H1 (cell line): ENCODE data around the gene AVP. TPM values are rescaled to one million over a fixed set of nuclear protein-coding genes. Genes with fewer than 3 reads are reported as not detected.

Experiments used
- CTCF ChIA-PET: fragments of 300-600 bp; sonication (Branson Sonifier 250); formaldehyde crosslinking; loops from one replicate; lab custom pipeline; 2021; ENCODE audit not compliant: partially characterized antibody; lab: Charles Lee
- POLR2A ChIA-PET: fragments of 300-600 bp; sonication (Branson Sonifier 250); formaldehyde crosslinking; loops from one replicate; lab custom pipeline; 2021; ENCODE audit warnings: inconsistent platforms; ENCODE audit not compliant: partially characterized antibody; lab: Charles Lee
- DNase-seq, 2 experiments: peaks; one replicate each; pipeline versions ENCODE4 v3.0.0 to v3.0.0-alpha.2; 2010 to 2022; ENCODE audit warnings: low spot score in 2 of 2, low read depth in 1 of 2, mixed read lengths in 1 of 2
- FAIRE-seq: peaks from 2 replicates; lab custom pipeline; 2011; peaks lifted over from hg19 to GRCh38; lab: Jason Lieb, UNC
- H2AFZ ChIP-seq: 2 replicates; pipeline ENCODE4 v1.8.1; 2012; ENCODE audit warnings: low read length, inconsistent platforms
- H2AK5ac ChIP-seq: 2 replicates; pipeline ENCODE4 v1.6.1; 2013; ENCODE audit warnings: low read depth, low read length
- H2BK120ac ChIP-seq: replicated peaks from 2 replicates; pipeline ENCODE3; 2013; ENCODE audit warnings: low read depth, low read length, inconsistent platforms
- H2BK12ac ChIP-seq: 2 replicates; pipeline ENCODE4 v1.6.1; 2013; ENCODE audit warnings: low read depth, low read length
- H2BK15ac ChIP-seq: 2 replicates; pipeline ENCODE4 v1.6.1; 2013; ENCODE audit warnings: low read length
- H2BK20ac ChIP-seq: 2 replicates; pipeline ENCODE4 v1.6.1; 2013; ENCODE audit warnings: low read length
- H2BK5ac ChIP-seq: 2 replicates; pipeline ENCODE4 v1.6.1; 2013; ENCODE audit warnings: low read depth, low read length
- H3K14ac ChIP-seq: 2 replicates; pipeline ENCODE4 v1.6.1; 2013; ENCODE audit warnings: inconsistent platforms; ENCODE audit not compliant: insufficient read length
- H3K18ac ChIP-seq: 2 replicates; pipeline ENCODE4 v1.6.1; 2013; ENCODE audit warnings: low read length; ENCODE audit errors: extremely low read depth
- H3K23ac ChIP-seq: 2 replicates; pipeline ENCODE4 v1.6.1; 2013; ENCODE audit warnings: inconsistent platforms; ENCODE audit not compliant: insufficient read length
- H3K23me2 ChIP-seq: 2 replicates; pipeline ENCODE4 v1.6.1; 2013; ENCODE audit warnings: low read depth, low read length
- H3K27ac ChIP-seq: 2 replicates; pipeline ENCODE4 v1.6.1; 2011; ENCODE audit warnings: low read depth, low read length, inconsistent platforms
- H3K27me3 ChIP-seq, 4 experiments: replicated peaks in 1 of 4; 1 replicate in 1 of 4; 2 replicates in 3 of 4; pipeline versions ENCODE4 v1.6.1 to v1.8.1; 2011 to 2013; ENCODE audit warnings: low read length in 3 of 4, mild to moderate bottlenecking in 3 of 4, inconsistent platforms in 2 of 4, mixed read lengths in 2 of 4, moderate library complexity in 1 of 4; ENCODE audit not compliant: control insufficient read depth in 3 of 4, insufficient read depth in 3 of 4; ENCODE audit errors: extremely low read depth in 1 of 4
- H3K36me3 ChIP-seq, 4 experiments: 2 replicates each; pipeline versions ENCODE4 v1.6.1 to v1.8.1; 2011 to 2013; ENCODE audit warnings: mild to moderate bottlenecking in 4 of 4, low read length in 3 of 4, moderate library complexity in 2 of 4, control low read depth in 1 of 4, inconsistent platforms in 1 of 4; ENCODE audit not compliant: insufficient read depth in 4 of 4, control insufficient read depth in 2 of 4
- H3K4ac ChIP-seq: replicated peaks from 2 replicates; pipeline ENCODE3; 2013; ENCODE audit warnings: low read length, low read depth, mixed read lengths, inconsistent platforms; ENCODE audit not compliant: insufficient read length
- H3K4me1 ChIP-seq, 4 experiments: replicated peaks in 1 of 4; 1 replicate in 1 of 4; 2 replicates in 3 of 4; pipeline versions ENCODE4 v1.6.1 to v1.8.1; 2011 to 2013; ENCODE audit warnings: low read length in 3 of 4, inconsistent platforms in 2 of 4, mixed read lengths in 1 of 4; ENCODE audit not compliant: insufficient read depth in 4 of 4, control insufficient read depth in 3 of 4
- H3K4me2 ChIP-seq, 2 experiments: 2 replicates each; pipeline versions ENCODE4 v1.6.1 to v1.8.1; 2011 to 2013; ENCODE audit warnings: low read depth in 2 of 2, low read length in 2 of 2, control low read depth in 1 of 2, inconsistent platforms in 1 of 2, mild to moderate bottlenecking in 1 of 2; ENCODE audit not compliant: insufficient read depth in 1 of 2
- H3K4me3 ChIP-seq, 4 experiments: fragments of 200-600, 300-600 bp in 1 of 4; sonication (generic), shearing (Covaris generic), sonication (Bioruptor Twin) in 1 of 4; 2 replicates each; pipeline versions ENCODE4 v1.5.1 to v1.8.1; 2011 to 2016; ENCODE audit warnings: low read length in 4 of 4, low read depth in 3 of 4, control low read depth in 2 of 4, inconsistent platforms in 2 of 4, mild to moderate bottlenecking in 2 of 4, mixed read lengths in 1 of 4, moderate library complexity in 1 of 4; ENCODE audit not compliant: insufficient read depth in 2 of 4; ENCODE audit errors: extremely low read depth in 1 of 4
- H3K56ac ChIP-seq: replicated peaks from 2 replicates; pipeline ENCODE3; 2013; ENCODE audit warnings: low read depth, mild to moderate bottlenecking, mixed read lengths, low read length, inconsistent platforms; ENCODE audit not compliant: insufficient read length
- H3K79me1 ChIP-seq: 2 replicates; pipeline ENCODE4 v1.6.1; 2013; ENCODE audit warnings: low read depth, low read length, control low read depth
- H3K79me2 ChIP-seq, 2 experiments: 2 replicates each; pipeline versions ENCODE4 v1.6.1 to v1.8.1; 2012 to 2013; ENCODE audit warnings: low read length in 2 of 2, mild to moderate bottlenecking in 2 of 2, inconsistent platforms in 1 of 2; ENCODE audit not compliant: insufficient read depth in 2 of 2, control insufficient read depth in 1 of 2
- H3K9ac ChIP-seq, 4 experiments: replicated peaks in 1 of 4; 1 replicate in 1 of 4; 2 replicates in 3 of 4; pipeline versions ENCODE4 v1.6.1 to v1.8.1; 2011 to 2013; ENCODE audit warnings: low read depth in 3 of 4, low read length in 3 of 4, control low read depth in 2 of 4, mild to moderate bottlenecking in 2 of 4, moderate library complexity in 2 of 4, inconsistent platforms in 1 of 4; ENCODE audit errors: extremely low read depth in 1 of 4
- H3K9me3 ChIP-seq, 2 experiments: 2 replicates each; pipeline versions ENCODE4 v1.6.1 to v1.8.1; 2012 to 2013; ENCODE audit warnings: mild to moderate bottlenecking in 2 of 2, moderate library complexity in 2 of 2, control low read depth in 1 of 2, inconsistent platforms in 1 of 2, low read depth in 1 of 2, low read length in 1 of 2, mixed read lengths in 1 of 2; ENCODE audit not compliant: insufficient read depth in 2 of 2
- H4K20me1 ChIP-seq, 2 experiments: replicated peaks in 1 of 2; 2 replicates each; pipeline versions ENCODE3 to v1.8.1; 2011 to 2013; ENCODE audit warnings: inconsistent platforms in 2 of 2, low read length in 2 of 2, mild to moderate bottlenecking in 1 of 2; ENCODE audit not compliant: insufficient read depth in 2 of 2, control insufficient read depth in 1 of 2
- H4K5ac ChIP-seq: 2 replicates; pipeline ENCODE4 v1.6.1; 2013; ENCODE audit warnings: low read length, low read depth, mixed read lengths, inconsistent platforms; ENCODE audit not compliant: insufficient read length
- H4K8ac ChIP-seq: 2 replicates; pipeline ENCODE4 v1.8.0; 2013; ENCODE audit warnings: mild to moderate bottlenecking, moderate library complexity, low read length, inconsistent platforms; ENCODE audit not compliant: insufficient read depth; ENCODE audit errors: extremely low read depth
- H4K91ac ChIP-seq: replicated peaks from 2 replicates; pipeline ENCODE3; 2013; ENCODE audit warnings: low read length, mixed read lengths, inconsistent platforms; ENCODE audit not compliant: insufficient read length
- ASH2L ChIP-seq: fragments of 200-600, 300-600 bp; sonication (generic); IDR thresholded peaks from one replicate; pipeline ENCODE4 v1.7.1; 2017; ENCODE audit warnings: low read length
- WGBS, 2 experiments: shearing (Covaris generic) in 1 of 2; methylation state at CpG; one replicate each; pipeline versions ENCODE4 v1.1.6 to v1.1.7; 2013 to 2015; ENCODE audit warnings: low lambda C conversion rate in 2 of 2, mixed read lengths in 2 of 2, inconsistent platforms in 1 of 2, low coverage in 1 of 2, missing lambda C conversion rate in 1 of 2; ENCODE audit not compliant: insufficient replicate concordance in 2 of 2, insufficient coverage in 1 of 2, insufficient read length in 1 of 2; ENCODE audit errors: extremely low coverage in 1 of 2, missing lambda C conversion rate in 1 of 2; 5-methylcytosine and 5-hydroxymethylcytosine counted together
- polyA plus RNA-seq, 7 experiments: library from polyadenylated mRNA; depleted of rRNA in 3 of 7; stranded (reverse) in 5 of 7; unstranded in 2 of 7; fragments of >200 nt in 5 of 7; fragments of 200-250 nt in 2 of 7; gene quantifications; 1 replicate in 5 of 7; 2 replicates in 1 of 7; 4 replicates in 1 of 7; pipeline versions ENCODE4 v1.2.1 to v1.2.3, GENCODE V29; 2011 to 2013; ENCODE audit warnings: missing spikeins in 2 of 7, mixed read lengths in 2 of 7
- total RNA-seq: library from RNA; stranded (reverse); fragmentation: NEBNext Ultra II Directional; extraction: Animal tissue kit (Norgen Biotek cat#: 25700); gene quantifications from 2 replicates; pipeline ENCODE4 v1.2.1, GENCODE V29; 2021

Gene AVP
- total and polyA plus RNA-seq, 2 of the 8 experiments (the other 6 are each of a cell fraction or from before 2014, with no cell fraction given): 0.18 TPM; not detected in 1

- Histone ChIP-seq H4K5ac (no peak overlapping the region), H2AFZ (no peak overlapping the region), H3K56ac (no peak overlapping the region), H3K4ac (no peak overlapping the region), H3K4me3 (no peak overlapping the region), H3K79me1 (no peaks in the 10 kb centered on the region), H3K4me1 (peaks cover 0 to 12% (median 4%) of the 10 kb centered on the region in 4 experiments; a peak in 5 of 7 replicates), H2BK15ac (no peak overlapping the region), H2BK120ac (no peak overlapping the region), H3K18ac (no peak overlapping the region), H4K91ac (no peak overlapping the region), H2BK12ac (no peak overlapping the region), H4K20me1 (peaks cover 2 to 4% of the 10 kb centered on the region in 2 experiments), H3K23ac (no peak overlapping the region), H3K23me2 (no peaks in the 10 kb centered on the region), H3K27me3 (no peaks in the 10 kb centered on the region), H3K27ac (no peak overlapping the region), H3K14ac (no peak overlapping the region), H4K8ac (no peak overlapping the region), H3K36me3 (peaks cover 24 to 45% (median 33%) of the 10 kb centered on the region in 4 experiments), H2BK5ac (no peak overlapping the region), H2AK5ac (no peak overlapping the region), H3K4me2 (no peak overlapping the region), H3K9me3 (no peaks in the 10 kb centered on the region), H3K9ac (no peak overlapping the region), H2BK20ac (no peak overlapping the region), H3K79me2 (no peaks in the 10 kb centered on the region)
- POLR2A ChIA-PET: no interaction called here
- WGBS, 2 experiments: 91% methylated on average over 4 of the region's 4 CpGs; no CpG with 5 or more reads in 1 of the 2 experiments
- no peak for TF ChIP-seq ASH2L
- CTCF ChIA-PET: interaction anchor here (0.6 to 1.9 kb wide), 3 partner anchors 14 to 78 kb away, joined by 3 to 6 read pairs (median 4); no protein-coding TSS in a partner anchor
- FAIRE-seq (no peak), DNase-seq (no peak)
These were observed 45.1 kb downstream of the AVP start for GRCh38 chr20:3039426-3039825.
